OCI-LY7 (cell line): ENCODE measurements around the gene INO80D. TPM values are rescaled to one million over a fixed set of nuclear protein-coding genes. Genes with fewer than 3 reads are reported as not detected.
"Not testable (repeated sequence)": the region's sequence is repeated elsewhere in the genome, so short reads cannot be mapped to it uniquely, and the experiment has no call there.

ENCODE experiments used
- BruUV-seq: library from RNA; stranded (reverse); fragments of 400-500 nt; replicated peaks from 2 replicates; lab custom pipeline; 2021; lab: Mats Ljungman, UMichigan
- CTCF ChIA-PET: fragments of 300-600 bp; sonication (Branson Sonifier 250); formaldehyde crosslinking; loops from one replicate; lab custom pipeline; 2022; ENCODE audit warnings: antibody characterized with exemption; ENCODE audit not compliant: unreplicated experiment; lab: Charles Lee
- POLR2A ChIA-PET: fragments of 300-600 bp; sonication (Branson Sonifier 250); formaldehyde crosslinking; loops from one replicate; lab custom pipeline; 2022; ENCODE audit warnings: antibody characterized with exemption; lab: Charles Lee
- DNase-seq: peaks from one replicate; pipeline ENCODE4 v3.0.0-alpha.2; 2015; ENCODE audit warnings: low spot score
- H2AFZ ChIP-seq: fragments of 200-600 bp; sonication (generic), shearing (Covaris generic); 2 replicates; pipeline ENCODE4 v1.6.1; 2014; ENCODE audit warnings: mild to moderate bottlenecking, antibody characterized with exemption, low read length, moderate library complexity
- H3K27ac ChIP-seq: fragments of 200-600 bp; sonication (generic); 2 replicates; pipeline ENCODE4 v1.5.1; 2014; ENCODE audit warnings: mixed run types, low read depth, mild to moderate bottlenecking, moderate library complexity, low read length, inconsistent platforms; ENCODE audit not compliant: poor library complexity, severe bottlenecking
- H3K36me3 ChIP-seq: fragments of 200-600 bp; sonication (generic); 2 replicates; pipeline ENCODE4 v1.6.1; 2014; ENCODE audit warnings: mild to moderate bottlenecking, antibody characterized with exemption, low read length, moderate library complexity, mixed read lengths; ENCODE audit not compliant: insufficient read depth
- H3K4me1 ChIP-seq: fragments of 200-600 bp; sonication (generic); 2 replicates; pipeline ENCODE4 v1.5.1; 2014; ENCODE audit warnings: mild to moderate bottlenecking, low read length; ENCODE audit not compliant: insufficient read depth, poor library complexity, severe bottlenecking
- H3K4me2 ChIP-seq: fragments of 200-600 bp; sonication (generic); 2 replicates; pipeline ENCODE4 v1.6.1; 2014; ENCODE audit warnings: mild to moderate bottlenecking, low read length
- H3K4me3 ChIP-seq: fragments of 200-600 bp; sonication (generic); 2 replicates; pipeline ENCODE4 v1.5.1; 2014; ENCODE audit warnings: mild to moderate bottlenecking, low read depth, low read length; ENCODE audit not compliant: poor library complexity, severe bottlenecking
- H3K79me2 ChIP-seq: fragments of 200-600 bp; sonication (generic); 2 replicates; pipeline ENCODE4 v1.6.1; 2016; ENCODE audit warnings: low read depth, mild to moderate bottlenecking, low read length, moderate library complexity, mixed read lengths; ENCODE audit not compliant: insufficient read depth
- H3K9me2 ChIP-seq: fragments of 200-600 bp; sonication (generic); 2 replicates; pipeline ENCODE4 v1.6.1; 2016; ENCODE audit warnings: mild to moderate bottlenecking, low read length, mixed read lengths; ENCODE audit not compliant: insufficient read depth
- H3K9me3 ChIP-seq: fragments of 200-600 bp; sonication (generic); 2 replicates; pipeline ENCODE4 v1.6.1; 2014; ENCODE audit warnings: mild to moderate bottlenecking, mixed run types, low read length, mixed read lengths
- H4K20me1 ChIP-seq: fragments of 200-600 bp; sonication (generic); 2 replicates; pipeline ENCODE4 v1.6.1; 2014; ENCODE audit warnings: mild to moderate bottlenecking, antibody characterized with exemption, low read length, moderate library complexity, mixed read lengths; ENCODE audit not compliant: insufficient read depth
- CTCF ChIP-seq: fragments of 200-600 bp; sonication (generic); conservative IDR thresholded peaks from 2 replicates; pipeline ENCODE4 v1.5.1; 2014; ENCODE audit warnings: mild to moderate bottlenecking, antibody characterized with exemption, low read length, moderate library complexity, mixed read lengths
- EZH2phosphoT487 ChIP-seq: fragments of 200-600 bp; sonication (generic); IDR thresholded peaks from 2 replicates; pipeline ENCODE4 v1.6.1; 2018; ENCODE audit warnings: low read depth, borderline replicate concordance, mild to moderate bottlenecking, mixed run types, antibody characterized with exemption, low read length, moderate library complexity, mixed read lengths
- intact Hi-C: fragments of 100-400 bp; cut with micrococcal nuclease; formaldehyde crosslinking; loops from one replicate; pipeline ENCODE4 v1.10.0; 2022; ENCODE audit not compliant: unreplicated experiment
- total RNA-seq, 2 experiments: library from RNA; depleted of rRNA in 1 of 2; stranded (reverse); fragments of >200 nt in 1 of 2; shearing (Covaris generic) in 1 of 2; gene quantifications; 2 replicates each; pipeline ENCODE4 v1.2.3, GENCODE V29; 2014 to 2022

Gene INO80D
- total RNA-seq, 2 experiments from 2014 or later = 14.2 to 21.6 TPM

GRCh38 chr2:206080927-206081326 is 5.0 kb downstream of the INO80D start:
- intact Hi-C loops = loop anchor here (10.0 kb wide), 1 partner anchor 376 kb away; no protein-coding TSS in a partner anchor
- DNase-seq = no peak
- H3K9me2 ChIP-seq = no peaks in the 10 kb centered on the region
- no peak overlapping the region for H3K27ac ChIP-seq
- H3K79me2 ChIP-seq = peaks cover 79% of the 10 kb centered on the region
- TF ChIP-seq CTCF (no peak), EZH2phosphoT487 (no peak)
- POLR2A ChIA-PET = no interaction called here
- BruUV-seq = no TSS peak
- no peaks in the 10 kb centered on the region for H3K9me3 ChIP-seq
- no peak overlapping the region for H3K4me3 ChIP-seq
- H2AFZ ChIP-seq = no peak overlapping the region
- H3K4me1 ChIP-seq = peaks cover 24% of the 10 kb centered on the region
- CTCF ChIA-PET = no interaction called here
- H4K20me1 ChIP-seq = no peaks in the 10 kb centered on the region
- no peaks in the 10 kb centered on the region for H3K36me3 ChIP-seq
- no peak overlapping the region for H3K4me2 ChIP-seq

- ChIA-PET POLR2A (no interaction called here), CTCF (no interaction called here)
- no peaks in the 10 kb centered on the region for H4K20me1 ChIP-seq
- no peak for DNase-seq
- H3K9me2 ChIP-seq = no peaks in the 10 kb centered on the region
- no peak overlapping the region for H3K27ac ChIP-seq
- H3K4me2 ChIP-seq = no peak overlapping the region
- no TSS peak for BruUV-seq
- no peak overlapping the region for H3K4me3 ChIP-seq
- H3K4me1 ChIP-seq = peaks cover 24% of the 10 kb centered on the region
- no peak overlapping the region for H2AFZ ChIP-seq
- intact Hi-C loops = loop anchor here (10.0 kb wide), 1 partner anchor 375 kb away; no protein-coding TSS in a partner anchor
- peaks cover 80% of the 10 kb centered on the region for H3K79me2 ChIP-seq
- no peaks in the 10 kb centered on the region for H3K9me3 ChIP-seq
- H3K36me3 ChIP-seq = no peaks in the 10 kb centered on the region
- TF ChIP-seq CTCF (no peak), EZH2phosphoT487 (no peak)
Measured at GRCh38 chr2:206079699-206080465, 6.1 kb downstream of the INO80D start.

GRCh38 chr2:206077879-206078278 is 8.1 kb downstream of the INO80D start:
- H2AFZ ChIP-seq, BruUV-seq, H3K4me3 ChIP-seq, DNase-seq, POLR2A ChIA-PET, CTCF ChIA-PET, H4K20me1 ChIP-seq, H3K27ac ChIP-seq, intact Hi-C loops, H3K9me3 ChIP-seq, H3K4me2 ChIP-seq, H3K9me2 ChIP-seq: not testable (repeated sequence)
- peaks cover 18% of the 10 kb centered on the region for H3K4me1 ChIP-seq
- peaks cover 74% of the 10 kb centered on the region for H3K79me2 ChIP-seq
- H3K36me3 ChIP-seq = peaks cover 10% of the 10 kb centered on the region
